ENCODE measurements around the gene TTC31. TPM values are rescaled to one million over a fixed set of nuclear protein-coding genes. Genes with fewer than 3 reads are reported as not detected.

Gene TTC31
- total and polyA plus RNA-seq, 8 donors: 4.7 to 91.2 (median 11.1) TPM

DNA sequence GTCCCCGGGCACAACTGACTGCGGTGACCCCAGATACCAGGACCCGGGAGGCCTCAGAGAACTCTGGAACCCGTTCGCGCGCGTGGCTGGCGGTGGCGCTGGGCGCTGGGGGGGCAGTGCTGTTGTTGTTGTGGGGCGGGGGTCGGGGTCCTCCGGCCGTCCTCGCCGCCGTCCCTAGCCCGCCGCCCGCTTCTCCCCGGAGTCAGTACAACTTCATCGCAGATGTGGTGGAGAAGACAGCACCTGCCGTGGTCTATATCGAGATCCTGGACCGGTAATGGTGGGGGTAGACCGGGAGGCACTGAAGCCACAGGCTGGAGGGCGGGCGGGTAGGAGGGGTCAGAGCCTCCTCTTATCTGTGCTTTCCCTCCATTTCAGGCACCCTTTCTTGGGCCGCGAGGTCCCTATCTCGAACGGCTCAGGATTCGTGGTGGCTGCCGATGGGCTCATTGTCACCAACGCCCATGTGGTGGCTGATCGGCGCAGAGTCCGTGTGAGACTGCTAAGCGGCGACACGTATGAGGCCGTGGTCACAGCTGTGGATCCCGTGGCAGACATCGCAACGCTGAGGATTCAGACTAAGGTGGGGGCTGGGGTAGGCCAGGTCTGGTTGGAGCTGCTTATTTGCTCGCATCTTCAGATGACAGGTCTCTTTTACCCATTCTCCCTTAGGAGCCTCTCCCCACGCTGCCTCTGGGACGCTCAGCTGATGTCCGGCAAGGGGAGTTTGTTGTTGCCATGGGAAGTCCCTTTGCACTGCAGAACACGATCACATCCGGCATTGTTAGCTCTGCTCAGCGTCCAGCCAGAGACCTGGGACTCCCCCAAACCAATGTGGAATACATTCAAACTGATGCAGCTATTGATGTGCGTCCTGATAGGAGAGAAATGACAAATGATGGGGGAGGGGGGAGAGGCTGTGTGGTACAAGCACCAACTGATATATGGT is 47.6 kb downstream of the TTC31 start:
- no peaks in the 10 kb centered on the region for H3K27me3 ChIP-seq
- no peaks in the 10 kb centered on the region for H3K9me3 ChIP-seq
- DNase-seq: peak; percentile 41 to 76
- TF ChIP-seq POLR2AphosphoS5 (IDR thresholded peaks at IDR 0.05): no peak
- TF ChIP-seq CTCF (IDR thresholded peaks at IDR 0.05): no peak
- TF ChIP-seq POLR2A (IDR thresholded peaks at IDR 0.05): no peak
- no peak for TF ChIP-seq EP300 (IDR thresholded peaks at IDR 0.05)
- peak overlapping the region; percentile 68 to 96 (median 91) for H3K27ac ChIP-seq
- peaks cover 25 to 50% (median 35%) of the 10 kb centered on the region in 4 donors for H3K4me1 ChIP-seq
- intact Hi-C loops (cut with DNase I; ENCODE audit: low total_unique reads): loop anchor here (10.0 kb wide), 1 partner anchor 54 kb away; no protein-coding TSS in a partner anchor
- peak overlapping the region; percentile 78 to 94 (median 92) for H3K4me3 ChIP-seq
- peaks cover 23 to 57% (median 45%) of the 10 kb centered on the region in 4 donors for H3K36me3 ChIP-seq
- WGBS, 5 donors: 1 to 3% (median 2%) methylated on average over 24 to 54 of the region's 54 CpGs

- intact Hi-C loops (cut with DNase I; ENCODE audit: low total_unique reads): loop anchor here (10.0 kb wide), 1 partner anchor 53 kb away; no protein-coding TSS in a partner anchor
- Histone ChIP-seq H3K27me3 (no peaks in the 10 kb centered on the region), H3K4me1 (peaks cover 25 to 41% (median 35%) of the 10 kb centered on the region in 4 donors), H3K9me3 (no peaks in the 10 kb centered on the region), H3K27ac (no peak overlapping the region), H3K4me3 (no peak overlapping the region), H3K36me3 (peaks cover 16 to 46% (median 35%) of the 10 kb centered on the region in 4 donors)
- 86 to 92% (median 88%) methylated on average over 7 of the region's 7 CpGs for WGBS, 5 donors
- TF ChIP-seq POLR2AphosphoS5 (IDR thresholded peaks at IDR 0.05) (no peak), EP300 (IDR thresholded peaks at IDR 0.05) (no peak), POLR2A (IDR thresholded peaks at IDR 0.05) (no peak), CTCF (IDR thresholded peaks at IDR 0.05) (no peak)
- no peak for DNase-seq
These were observed 48.8 kb downstream of the TTC31 start for GRCh38 chr2:74531666-74532065.

- Histone ChIP-seq H3K4me3 (no peak overlapping the region), H3K4me1 (peaks cover 25 to 41% (median 34%) of the 10 kb centered on the region in 4 donors), H3K27me3 (no peaks in the 10 kb centered on the region), H3K27ac (no peak overlapping the region), H3K9me3 (no peaks in the 10 kb centered on the region), H3K36me3 (peaks cover 10 to 40% (median 29%) of the 10 kb centered on the region in 4 donors)
- intact Hi-C loops (cut with DNase I; ENCODE audit: low total_unique reads): loop anchor here (10.0 kb wide), 1 partner anchor 53 kb away; no protein-coding TSS in a partner anchor
- TF ChIP-seq CTCF (IDR thresholded peaks at IDR 0.05) (peak in 2 of 7 experiments; percentile 8 to 11), POLR2AphosphoS5 (IDR thresholded peaks at IDR 0.05) (no peak)
- DNase-seq: peak in 1 of 2 donors; percentile 63
These were observed 49.3 kb downstream of the TTC31 start for GRCh38 chr2:74532222-74532621.

DNA sequence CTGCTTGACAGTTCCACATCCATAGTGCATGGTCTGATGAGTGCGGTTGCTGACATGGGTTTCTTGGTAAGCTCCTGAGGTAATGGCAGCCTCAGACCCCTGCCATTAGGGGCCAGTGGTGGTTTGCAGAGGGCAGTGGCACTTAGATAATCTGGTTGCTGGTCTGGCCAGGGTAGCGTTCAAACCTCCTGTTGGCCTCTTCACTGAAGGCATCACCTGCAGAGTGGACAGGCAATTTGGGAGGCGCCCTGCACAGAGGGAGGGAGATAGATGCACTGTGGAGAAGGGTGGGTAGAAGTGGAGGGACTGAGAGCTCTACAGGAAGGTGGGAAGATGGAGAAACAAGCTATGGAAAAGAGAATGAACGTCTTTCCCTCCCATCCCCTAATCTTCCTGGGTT is 50.6 kb downstream of the TTC31 start:
- 83 to 89% (median 84%) methylated on average over 4 of the region's 4 CpGs for WGBS, 5 donors
- Histone ChIP-seq H3K27ac (no peak overlapping the region), H3K4me3 (no peak overlapping the region), H3K27me3 (no peaks in the 10 kb centered on the region), H3K4me1 (peaks cover 17 to 29% (median 22%) of the 10 kb centered on the region in 4 donors), H3K9me3 (no peaks in the 10 kb centered on the region), H3K36me3 (peaks cover 0 to 28% (median 18%) of the 10 kb centered on the region in 4 donors)
- no peak for TF ChIP-seq EP300 (IDR thresholded peaks at IDR 0.05)
- no peak for TF ChIP-seq POLR2A (IDR thresholded peaks at IDR 0.05)
- no peak for TF ChIP-seq POLR2AphosphoS5 (IDR thresholded peaks at IDR 0.05)
- TF ChIP-seq CTCF (IDR thresholded peaks at IDR 0.05): no peak
- intact Hi-C loops (cut with DNase I; ENCODE audit: low total_unique reads): loop anchor here (10.0 kb wide), 1 partner anchor 51 kb away; no protein-coding TSS in a partner anchor
- DNase-seq: no peak

All from stomach (tissue), 9 donors.